Effector memory CD8-positive, alpha-beta T cell (primary cell): ENCODE data around the gene CD93.

Source experiments
- ATAC-seq: fragments of 150-1000 bp; cut with Tn5 transposase; replicated peaks from 2 replicates; pipeline ENCODE4 v1.10.0; 2021; ENCODE audit warnings: mild to moderate bottlenecking, moderate library complexity
- DNase-seq, 3 experiments: peaks; one replicate each; pipeline ENCODE4 v3.0.0; 2021
- H3K27ac Mint-ChIP-seq, 2 donors: one replicate each; pipeline ENCODE4 v1.8.0; 2022; ENCODE audit warnings: mild to moderate bottlenecking in 2 of 2, mixed read lengths in 2 of 2, moderate library complexity in 2 of 2
- H3K27me3 Mint-ChIP-seq, 2 donors: one replicate each; pipeline ENCODE4 v1.8.0; 2022; ENCODE audit warnings: mixed read lengths in 2 of 2
- H3K36me3 Mint-ChIP-seq: one replicate; pipeline ENCODE4 v1.8.0; 2022; ENCODE audit warnings: mild to moderate bottlenecking, moderate library complexity, mixed read lengths; ENCODE audit not compliant: insufficient read depth
- H3K4me1 Mint-ChIP-seq, 2 donors: one replicate each; pipeline ENCODE4 v1.8.0; 2022; ENCODE audit warnings: low read depth in 2 of 2, mixed read lengths in 2 of 2
- H3K4me3 Mint-ChIP-seq, 2 donors: one replicate each; pipeline ENCODE4 v1.8.0; 2022; ENCODE audit warnings: mild to moderate bottlenecking in 2 of 2, mixed read lengths in 2 of 2, moderate library complexity in 2 of 2
- H3K9me3 Mint-ChIP-seq, 2 donors: one replicate each; pipeline ENCODE4 v1.8.0; 2022; ENCODE audit warnings: mixed read lengths in 2 of 2

Gene CD93

DNA sequence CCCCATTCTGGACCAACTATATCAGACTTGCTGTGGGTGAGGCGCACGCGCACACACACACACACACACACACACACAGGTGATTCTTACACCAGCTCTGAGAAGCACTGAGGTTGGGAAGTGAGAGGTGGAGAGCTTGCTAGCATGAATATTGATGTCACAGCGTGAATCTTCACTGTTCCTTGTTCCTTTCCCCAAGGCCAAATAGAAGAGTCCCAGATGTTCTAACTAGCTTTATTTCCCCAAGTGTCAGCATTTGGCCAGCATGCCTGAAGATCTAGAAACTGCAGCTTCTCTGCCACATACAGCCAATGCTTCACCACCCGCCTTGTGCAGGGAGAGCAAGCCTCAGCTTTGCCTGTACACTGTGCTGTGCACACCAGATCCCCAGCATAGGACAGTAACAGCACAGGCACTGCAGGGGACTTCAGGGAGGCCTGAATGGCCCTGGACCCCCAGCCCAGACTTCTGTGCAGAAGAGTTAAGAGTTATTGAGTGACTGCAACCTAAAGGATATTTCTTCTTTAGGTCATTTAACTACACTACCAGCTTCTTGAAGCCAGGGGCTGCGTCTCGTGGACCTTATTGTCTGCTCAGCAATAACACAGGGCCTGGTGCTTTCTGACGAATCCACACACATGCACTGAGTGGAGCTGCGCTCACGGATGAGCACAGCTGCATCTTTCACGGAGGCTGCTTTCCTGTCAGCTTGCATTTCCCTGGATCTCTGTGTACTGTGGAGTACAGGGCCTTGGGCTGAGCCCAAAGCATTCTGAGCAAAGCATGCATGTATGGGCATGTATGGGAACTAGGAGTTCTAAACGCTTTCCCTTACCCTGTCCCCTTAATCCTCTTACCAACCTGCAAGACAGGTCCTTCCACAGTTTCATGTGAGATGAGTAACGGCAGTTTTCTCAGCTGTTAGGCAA is 13.9 kb upstream of the CD93 start:
- no peaks in the 10 kb centered on the region for H3K4me1 Mint-ChIP-seq
- H3K27ac Mint-ChIP-seq, result no peak overlapping the region
- DNase-seq (no peak), ATAC-seq (no peak)
- H3K9me3 Mint-ChIP-seq, result no peaks in the 10 kb centered on the region
- H3K4me3 Mint-ChIP-seq, result no peak overlapping the region
- H3K27me3 Mint-ChIP-seq, result peaks cover 13 to 44% of the 10 kb centered on the region in 2 donors
- no peaks in the 10 kb centered on the region for H3K36me3 Mint-ChIP-seq

- Mint-ChIP-seq H3K4me1 (no peaks in the 10 kb centered on the region), H3K4me3 (no peak overlapping the region), H3K27ac (no peak overlapping the region), H3K36me3 (no peaks in the 10 kb centered on the region), H3K27me3 (peaks cover 20 to 52% of the 10 kb centered on the region in 2 donors), H3K9me3 (no peaks in the 10 kb centered on the region)
- ATAC-seq (no peak), DNase-seq (no peak)
Observed at GRCh38 chr20:23097636-23098580, 11.8 kb upstream of the CD93 start.

DNA sequence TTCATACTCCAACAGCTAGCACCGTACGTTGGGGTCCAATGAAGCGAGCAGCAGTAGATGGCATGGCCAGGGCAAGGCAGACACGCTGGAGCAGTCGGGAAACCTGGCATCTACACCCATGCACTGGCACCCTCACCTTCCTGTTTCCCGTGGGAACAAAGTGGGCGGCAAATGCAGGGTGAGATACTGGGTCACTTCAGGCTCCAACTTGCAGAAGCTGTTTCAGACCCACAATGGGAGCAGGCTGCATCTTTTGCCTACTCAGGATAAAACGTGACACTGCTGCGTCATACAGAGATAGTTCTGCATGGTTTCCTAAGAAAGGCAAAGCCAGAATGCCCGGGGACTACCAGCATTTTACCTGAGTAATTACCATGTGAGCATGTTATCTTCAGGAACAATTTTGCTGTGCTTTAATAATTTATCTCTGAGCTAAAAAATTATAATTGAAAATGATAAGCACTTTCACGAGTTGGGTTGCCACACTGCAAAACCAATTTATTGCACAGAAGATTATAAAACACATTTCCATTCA is 10.9 kb upstream of the CD93 start:
- Mint-ChIP-seq H3K27ac (no peak overlapping the region), H3K4me3 (no peak overlapping the region), H3K9me3 (no peaks in the 10 kb centered on the region), H3K36me3 (no peaks in the 10 kb centered on the region), H3K4me1 (no peaks in the 10 kb centered on the region), H3K27me3 (peaks cover 20 to 52% of the 10 kb centered on the region in 2 donors)
- DNase-seq (no peak), ATAC-seq (no peak)

- Mint-ChIP-seq H3K4me3 (no peak overlapping the region), H3K27ac (no peak overlapping the region), H3K27me3 (peaks cover 20 to 52% of the 10 kb centered on the region in 2 donors), H3K36me3 (no peaks in the 10 kb centered on the region), H3K9me3 (no peaks in the 10 kb centered on the region), H3K4me1 (no peaks in the 10 kb centered on the region)
- DNase-seq (no peak), ATAC-seq (no peak)
Observed at GRCh38 chr20:23096097-23096496, 10.0 kb upstream of the CD93 start.

DNA sequence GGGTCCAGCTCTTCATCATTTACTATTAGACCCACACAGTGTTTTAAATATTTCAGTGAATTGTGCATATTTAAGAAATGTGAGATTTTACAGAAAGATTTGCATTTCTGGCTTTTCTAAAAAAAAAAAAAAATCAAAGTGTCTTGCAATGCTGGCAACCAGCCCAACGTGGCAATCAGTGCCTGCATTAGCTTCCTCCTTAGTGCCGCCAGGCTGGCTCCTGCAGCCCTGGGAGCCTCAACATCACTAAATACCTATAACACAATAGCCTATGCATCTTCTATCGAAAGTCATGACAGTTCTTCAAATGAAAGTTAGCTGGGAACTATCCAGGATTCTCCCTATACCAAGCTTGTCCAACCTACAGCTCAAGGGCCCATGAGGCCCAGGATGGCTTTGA is 9.4 kb upstream of the CD93 start:
- Mint-ChIP-seq H3K9me3 (no peaks in the 10 kb centered on the region), H3K36me3 (no peaks in the 10 kb centered on the region), H3K4me1 (no peaks in the 10 kb centered on the region), H3K27me3 (peaks cover 20 to 46% of the 10 kb centered on the region in 2 donors), H3K27ac (no peak overlapping the region), H3K4me3 (no peak overlapping the region)
- DNase-seq, result no peak
- ATAC-seq, result no peak

DNA sequence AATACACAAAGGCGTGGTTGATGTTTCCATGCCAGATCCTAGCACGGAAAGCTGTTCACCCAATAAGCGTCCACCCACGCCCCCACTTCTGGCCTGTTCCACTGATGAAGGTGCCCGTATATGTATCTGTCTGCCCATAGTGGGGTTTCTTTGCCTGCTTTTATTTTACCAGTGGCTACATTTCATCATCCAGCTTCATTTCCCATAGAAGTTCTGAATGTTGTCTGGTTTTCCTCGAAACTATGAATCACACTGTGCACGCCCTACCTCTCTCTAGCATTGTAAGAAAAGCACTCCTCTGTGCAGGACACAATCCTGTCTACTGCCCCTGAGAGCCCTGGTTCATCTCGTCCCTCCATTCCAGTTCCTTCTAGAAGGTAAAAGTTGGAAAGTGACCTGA is 8.8 kb upstream of the CD93 start:
- Mint-ChIP-seq H3K4me3 (no peak overlapping the region), H3K27ac (no peak overlapping the region), H3K36me3 (no peaks in the 10 kb centered on the region), H3K9me3 (no peaks in the 10 kb centered on the region), H3K27me3 (peaks cover 20 to 43% of the 10 kb centered on the region in 2 donors), H3K4me1 (no peaks in the 10 kb centered on the region)
- no peak for ATAC-seq
- no peak for DNase-seq

DNA sequence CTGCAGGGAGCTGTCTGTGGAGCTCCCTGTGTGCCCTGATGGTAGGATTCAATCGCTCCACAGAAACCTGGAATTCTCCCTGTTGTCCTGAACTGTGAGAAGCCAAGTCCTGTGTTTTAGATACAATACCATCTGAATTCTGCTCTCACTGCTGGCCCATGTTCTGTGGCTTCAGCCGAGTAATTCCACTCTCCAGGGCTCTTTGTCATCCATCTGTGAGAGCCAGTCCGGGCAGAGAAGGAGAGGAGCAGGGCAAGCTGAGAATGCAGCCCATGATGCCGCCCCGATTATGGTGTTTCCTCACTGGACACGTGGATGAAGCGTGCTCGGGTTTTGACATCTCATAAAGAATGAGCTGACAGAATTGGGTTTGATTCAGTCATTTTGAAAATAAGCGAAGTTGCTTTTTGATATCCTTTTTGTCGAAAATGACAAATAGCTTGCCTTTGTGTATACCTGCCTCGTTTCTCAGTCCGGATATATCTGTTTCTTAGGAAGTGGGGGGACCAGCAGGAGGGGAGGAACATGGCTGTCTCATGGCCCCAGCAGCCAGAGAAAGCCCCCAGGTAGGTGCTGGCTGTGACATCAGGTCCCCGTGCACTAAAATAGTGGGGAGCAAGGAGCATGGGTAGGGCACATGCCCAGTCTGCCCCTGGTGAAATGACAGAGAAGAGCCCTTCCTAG is 8.2 kb upstream of the CD93 start:
- Mint-ChIP-seq H3K4me3 (no peak overlapping the region), H3K36me3 (no peaks in the 10 kb centered on the region), H3K27ac (no peak overlapping the region), H3K27me3 (peaks cover 20 to 39% of the 10 kb centered on the region in 2 donors), H3K4me1 (no peaks in the 10 kb centered on the region), H3K9me3 (no peaks in the 10 kb centered on the region)
- ATAC-seq (no peak), DNase-seq (no peak)

DNA sequence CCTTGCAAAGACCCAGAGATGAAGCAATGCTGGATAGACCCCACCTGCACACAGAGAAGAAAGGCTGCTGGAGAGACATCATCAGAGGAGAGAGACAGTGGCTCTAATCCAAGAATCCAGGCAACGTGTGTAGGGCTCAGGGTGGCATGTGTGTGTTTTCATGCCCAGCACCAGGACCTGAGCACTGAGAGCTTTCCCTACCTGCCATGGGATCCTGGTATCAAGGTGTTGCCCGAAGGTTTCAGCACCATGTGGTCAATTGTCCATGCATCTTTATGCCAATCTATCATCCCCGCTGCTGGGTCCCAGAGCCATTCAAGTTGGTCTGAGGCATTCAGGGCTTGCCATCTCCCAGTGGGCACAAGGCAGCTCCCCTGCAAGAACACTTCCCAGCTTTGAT is 7.5 kb upstream of the CD93 start:
- no peak for DNase-seq
- H3K9me3 Mint-ChIP-seq, result no peaks in the 10 kb centered on the region
- no peak overlapping the region for H3K27ac Mint-ChIP-seq
- no peaks in the 10 kb centered on the region for H3K4me1 Mint-ChIP-seq
- no peak for ATAC-seq
- peaks cover 20 to 39% of the 10 kb centered on the region in 2 donors for H3K27me3 Mint-ChIP-seq
- H3K4me3 Mint-ChIP-seq, result no peak overlapping the region
- H3K36me3 Mint-ChIP-seq, result no peaks in the 10 kb centered on the region

- H3K4me3 Mint-ChIP-seq, result no peak overlapping the region
- H3K27ac Mint-ChIP-seq, result no peak overlapping the region
- no peak for DNase-seq
- H3K36me3 Mint-ChIP-seq, result no peaks in the 10 kb centered on the region
- H3K4me1 Mint-ChIP-seq, result no peaks in the 10 kb centered on the region
- H3K27me3 Mint-ChIP-seq, result peaks cover 15 to 39% of the 10 kb centered on the region in 2 donors
- no peaks in the 10 kb centered on the region for H3K9me3 Mint-ChIP-seq
- no peak for ATAC-seq
Observed at GRCh38 chr20:23092861-23093495, 6.9 kb upstream of the CD93 start.

DNA sequence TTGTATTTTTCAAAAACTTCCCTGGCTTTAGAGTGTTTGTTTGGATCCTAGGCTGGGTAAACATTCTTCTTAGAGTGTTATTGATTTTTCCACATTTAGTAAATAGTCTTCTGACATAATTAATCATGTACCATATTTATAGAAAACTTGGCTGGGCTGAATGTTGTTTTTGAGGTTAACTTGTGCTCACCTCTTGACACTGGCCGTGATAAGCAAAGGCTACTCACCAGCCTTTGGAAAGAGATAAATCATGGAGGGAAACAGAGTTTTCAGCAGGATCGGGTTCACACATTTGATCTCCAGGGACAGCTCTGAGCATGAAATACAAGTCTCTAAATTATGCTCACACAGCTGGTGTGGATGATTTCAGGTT is 6.2 kb upstream of the CD93 start:
- Mint-ChIP-seq H3K27me3 (peaks cover 17 to 41% of the 10 kb centered on the region in 2 donors), H3K27ac (no peak overlapping the region), H3K9me3 (no peaks in the 10 kb centered on the region), H3K4me3 (no peak overlapping the region), H3K36me3 (no peaks in the 10 kb centered on the region), H3K4me1 (peaks cover 0 to 3% of the 10 kb centered on the region in 2 donors)
- ATAC-seq (no peak), DNase-seq (no peak)

- no peaks in the 10 kb centered on the region for H3K36me3 Mint-ChIP-seq
- no peak for ATAC-seq
Observed at GRCh38 chr20:23091721-23092383, 5.7 kb upstream of the CD93 start.

DNA sequence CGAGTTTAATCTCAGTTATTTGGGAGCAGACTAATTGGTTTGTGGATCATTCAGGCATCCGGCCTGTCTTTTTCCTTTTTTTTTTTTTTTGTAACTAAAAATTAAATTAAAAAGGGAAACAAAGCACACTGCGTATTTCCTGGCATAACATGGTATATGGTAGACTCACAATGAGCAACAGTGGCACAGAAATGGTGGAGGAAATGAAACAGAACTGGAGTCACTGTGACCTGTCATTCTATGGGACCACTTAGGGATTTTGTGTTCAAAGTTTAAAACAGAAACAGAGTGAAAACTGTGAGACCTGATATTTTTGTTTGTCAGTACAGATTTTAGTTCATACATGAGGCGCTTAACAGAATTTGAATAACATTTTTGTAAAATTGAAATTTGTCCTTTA is 4.8 kb upstream of the CD93 start:
- H3K27ac Mint-ChIP-seq, result no peak overlapping the region
- H3K4me3 Mint-ChIP-seq, result no peak overlapping the region
- peaks cover 6% of the 10 kb centered on the region for H3K36me3 Mint-ChIP-seq
- DNase-seq, result no peak
- H3K27me3 Mint-ChIP-seq, result peaks cover 17 to 46% of the 10 kb centered on the region in 2 donors
- H3K9me3 Mint-ChIP-seq, result no peaks in the 10 kb centered on the region
- no peak for ATAC-seq
- peaks cover 5 to 6% of the 10 kb centered on the region in 2 donors for H3K4me1 Mint-ChIP-seq

More at GRCh38 chr20:23091721-23092383, 5.7 kb upstream of the CD93 start:
- Mint-ChIP-seq H3K4me1 (peaks cover 0 to 3% of the 10 kb centered on the region in 2 donors), H3K27ac (no peak overlapping the region), H3K27me3 (peaks cover 17 to 46% of the 10 kb centered on the region in 2 donors), H3K9me3 (no peaks in the 10 kb centered on the region), H3K4me3 (no peak overlapping the region)
- DNase-seq, result no peak
